Progenitor cell of endocrine pancreas (in vitro differentiated cells): Measurements from ENCODE around the gene RYR3. TPM values are rescaled to one million over a fixed set of nuclear protein-coding genes. Genes with fewer than 3 reads are reported as not detected.

Experiments used
- DNase-seq: peaks from one replicate; pipeline ENCODE4 v3.0.0; 2021; ENCODE audit warnings: low spot score; ENCODE audit not compliant: unreplicated experiment
- H3K27ac Mint-ChIP-seq: 2 replicates; pipeline ENCODE4 v1.8.0; 2021; ENCODE audit warnings: mild to moderate bottlenecking, moderate library complexity, mixed read lengths
- H3K27me3 Mint-ChIP-seq: 2 replicates; pipeline ENCODE4 v1.8.0; 2021; ENCODE audit warnings: mixed read lengths
- H3K36me3 Mint-ChIP-seq: 2 replicates; pipeline ENCODE4 v1.8.0; 2022; ENCODE audit warnings: mixed read lengths; ENCODE audit not compliant: insufficient read depth
- H3K4me1 Mint-ChIP-seq: 2 replicates; pipeline ENCODE4 v1.8.0; 2021; ENCODE audit warnings: low read depth, mixed read lengths
- H3K4me3 Mint-ChIP-seq: 2 replicates; pipeline ENCODE4 v1.8.0; 2021; ENCODE audit warnings: low read depth, mild to moderate bottlenecking, moderate library complexity, mixed read lengths
- H3K9me3 Mint-ChIP-seq: 2 replicates; pipeline ENCODE4 v1.8.0; 2021; ENCODE audit warnings: low read depth, mixed read lengths
- CTCF ChIP-seq: fragments of 200-600 bp; sonication (generic); IDR thresholded peaks from one replicate; pipeline ENCODE4 v1.5.0; 2021; ENCODE audit warnings: antibody characterized with exemption, mild to moderate bottlenecking; ENCODE audit not compliant: unreplicated experiment
- total RNA-seq: library from RNA; stranded (reverse); gene quantifications from 2 replicates; pipeline ENCODE4 v1.2.1, GENCODE V29; 2021

RYR3 gene
- total RNA-seq, 1 donor from 2014 or later, result 0.07 TPM

- no peak for DNase-seq
- Mint-ChIP-seq H3K36me3 (peaks cover 2% of the 10 kb centered on the region), H3K27me3 (no peaks in the 10 kb centered on the region), H3K4me3 (no peak overlapping the region), H3K9me3 (no peaks in the 10 kb centered on the region), H3K27ac (no peak overlapping the region), H3K4me1 (peaks cover 2% of the 10 kb centered on the region)
- TF ChIP-seq CTCF, result no peak
Observed at GRCh38 chr15:33860754-33861153, 550.0 kb downstream of the RYR3 start.

- TF ChIP-seq CTCF, result no peak
- no peak for DNase-seq
- H3K4me3 Mint-ChIP-seq, result no peak overlapping the region
Observed at GRCh38 chr15:33864360-33865075, 553.8 kb downstream of the RYR3 start.

GRCh38 chr15:33865416-33865815 is 554.6 kb downstream of the RYR3 start:
- DNase-seq, result no peak
- H3K9me3 Mint-ChIP-seq, result no peaks in the 10 kb centered on the region
- peaks cover 9% of the 10 kb centered on the region for H3K4me1 Mint-ChIP-seq
- TF ChIP-seq CTCF, result no peak
- H3K4me3 Mint-ChIP-seq, result no peak overlapping the region
- H3K36me3 Mint-ChIP-seq, result peaks cover 4% of the 10 kb centered on the region
- no peaks in the 10 kb centered on the region for H3K27me3 Mint-ChIP-seq
- H3K27ac Mint-ChIP-seq, result no peak overlapping the region

More at GRCh38 chr15:33864360-33865075, 553.8 kb downstream of the RYR3 start:
- peaks cover 4% of the 10 kb centered on the region for H3K36me3 Mint-ChIP-seq
- H3K27ac Mint-ChIP-seq, result no peak overlapping the region
- H3K9me3 Mint-ChIP-seq, result no peaks in the 10 kb centered on the region
- H3K27me3 Mint-ChIP-seq, result no peaks in the 10 kb centered on the region
- H3K4me1 Mint-ChIP-seq, result peaks cover 9% of the 10 kb centered on the region

- TF ChIP-seq CTCF, result no peak
- Mint-ChIP-seq H3K27ac (no peak overlapping the region), H3K27me3 (no peaks in the 10 kb centered on the region), H3K9me3 (no peaks in the 10 kb centered on the region), H3K4me3 (no peak overlapping the region), H3K36me3 (peaks cover 4% of the 10 kb centered on the region), H3K4me1 (peaks cover 9% of the 10 kb centered on the region)
- no peak for DNase-seq
Observed at GRCh38 chr15:33866101-33866737, 555.5 kb downstream of the RYR3 start.

- Mint-ChIP-seq H3K27me3 (no peaks in the 10 kb centered on the region), H3K27ac (no peak overlapping the region), H3K4me3 (no peak overlapping the region), H3K4me1 (no peaks in the 10 kb centered on the region), H3K36me3 (no peaks in the 10 kb centered on the region), H3K9me3 (no peaks in the 10 kb centered on the region)
- TF ChIP-seq CTCF, result no peak
- no peak for DNase-seq
Observed at GRCh38 chr15:33871980-33872379, 561.2 kb downstream of the RYR3 start.
